Right ventricle myocardium inferior (tissue), 1 donor: ENCODE data around the gene BCAS3. TPM values are rescaled to one million over a fixed set of nuclear protein-coding genes. Genes with fewer than 3 reads are reported as not detected.

Experiments used
- ATAC-seq: fragments of 200-7000 bp; cut with Tn5 transposase; one replicate; pipeline ENCODE4 v1.9.1; 2020; ENCODE audit warnings: mild to moderate bottlenecking, moderate library complexity
- DNase-seq: peaks from one replicate; pipeline ENCODE4 v3.0.0; 2021; ENCODE audit errors: missing footprints
- intact Hi-C: fragments of 100-400 bp; cut with DNase I; formaldehyde crosslinking; loops from one replicate; pipeline ENCODE4 v1.11.0; 2022
- total RNA-seq: library from RNA; stranded (reverse); fragmentation: NEBNext Ultra II Directional; extraction: Animal tissue kit (Norgen Biotek cat#: 25700); gene quantifications from one replicate; pipeline ENCODE4 v1.2.1, GENCODE V29; 2021
- donor health status: DM: no; HTN: yes; CAD: no; lungs with severe emphysema.

The BCAS3 gene
- total RNA-seq, 1 donor from 2014 or later = 13.3 TPM

- DNase-seq (no peak), ATAC-seq (no peak)
- intact Hi-C loops = no loop called here
Measured at GRCh38 chr17:61378658-61379456, 701.2 kb downstream of the BCAS3 start.

- ATAC-seq (no peak), DNase-seq (no peak)
- intact Hi-C loops = no loop called here
Measured at GRCh38 chr17:61379457-61380216, 702.0 kb downstream of the BCAS3 start.

GRCh38 chr17:61380217-61380835 lies 702.7 kb downstream of the BCAS3 start:
- intact Hi-C loops = no loop called here
- DNase-seq = no peak
- ATAC-seq = no peak

- ATAC-seq = no peak
- DNase-seq = no peak
- intact Hi-C loops = no loop called here
Measured at GRCh38 chr17:61380836-61381525, 703.3 kb downstream of the BCAS3 start.

- ATAC-seq (no peak), DNase-seq (no peak)
- intact Hi-C loops = no loop called here
Measured at GRCh38 chr17:61381537-61381936, 703.9 kb downstream of the BCAS3 start.

- ATAC-seq (no peak), DNase-seq (no peak)
- intact Hi-C loops = no loop called here
Measured at GRCh38 chr17:61382796-61383688, 705.4 kb downstream of the BCAS3 start.

- intact Hi-C loops = no loop called here
- peak; percentile 53 for ATAC-seq
- DNase-seq = no peak
Measured at GRCh38 chr17:61383689-61384201, 706.1 kb downstream of the BCAS3 start.

GRCh38 chr17:61384354-61384691 lies 706.7 kb downstream of the BCAS3 start:
- no peak for DNase-seq
- peak; percentile 42 for ATAC-seq
- intact Hi-C loops = no loop called here

- DNase-seq = no peak
- ATAC-seq = no peak
- intact Hi-C loops = no loop called here
Measured at GRCh38 chr17:61384692-61385576, 707.3 kb downstream of the BCAS3 start.

- no peak for DNase-seq
- ATAC-seq = no peak
- intact Hi-C loops = no loop called here
Measured at GRCh38 chr17:61385577-61386236, 708.1 kb downstream of the BCAS3 start.

GRCh38 chr17:61386251-61386650 lies 708.6 kb downstream of the BCAS3 start:
- DNase-seq (no peak), ATAC-seq (no peak)
- intact Hi-C loops = no loop called here

GRCh38 chr17:61387011-61387410 lies 709.4 kb downstream of the BCAS3 start:
- DNase-seq (no peak), ATAC-seq (no peak)
- intact Hi-C loops = no loop called here

- intact Hi-C loops = no loop called here
Measured at GRCh38 chr17:61387511-61388305, 710.1 kb downstream of the BCAS3 start.

GRCh38 chr17:61388561-61389356 lies 711.1 kb downstream of the BCAS3 start:
- intact Hi-C loops = no loop called here
- DNase-seq (peak; percentile 9), ATAC-seq (no peak)

More at GRCh38 chr17:61387511-61388305, 710.1 kb downstream of the BCAS3 start:
- ATAC-seq = no peak
- peak; percentile 60 for DNase-seq
